Measurements from ENCODE around the gene ZNF48.
A peak's percentile ranks its signal among the peaks of the same experiment; 100 is the strongest.

ZNF48 gene

GRCh38 chr16:30407804-30408534 is 12.7 kb downstream of the ZNF48 start:
- no peak for DNase-seq (ENCODE audit: low read depth in 2 of 2)

GRCh38 chr16:30409125-30410060 is 14.2 kb downstream of the ZNF48 start:
- peak; percentile 79 to 84 for DNase-seq (ENCODE audit: low read depth in 2 of 2)

- no peak for DNase-seq (ENCODE audit: low read depth in 2 of 2)
These were observed 18.0 kb downstream of the ZNF48 start for GRCh38 chr16:30413112-30413806.

GRCh38 chr16:30414159-30414558 is 18.9 kb downstream of the ZNF48 start:
- DNase-seq (ENCODE audit: low read depth in 2 of 2): no peak

GRCh38 chr16:30416047-30416603 is 20.9 kb downstream of the ZNF48 start:
- DNase-seq (ENCODE audit: low read depth in 2 of 2): no peak

GRCh38 chr16:30416624-30417528 is 21.7 kb downstream of the ZNF48 start:
- no peak for DNase-seq (ENCODE audit: low read depth in 2 of 2)

- DNase-seq (ENCODE audit: low read depth in 2 of 2): peak; percentile 84 to 85
These were observed 22.5 kb downstream of the ZNF48 start for GRCh38 chr16:30417529-30418349.

GRCh38 chr16:30418350-30419181 is 23.3 kb downstream of the ZNF48 start:
- DNase-seq (ENCODE audit: low read depth in 2 of 2): no peak

GRCh38 chr16:30421010-30421409 is 25.8 kb downstream of the ZNF48 start:
- DNase-seq (ENCODE audit: low read depth in 2 of 2): no peak

GRCh38 chr16:30428055-30428454 is 32.8 kb downstream of the ZNF48 start:
- no peak for DNase-seq (ENCODE audit: low read depth in 2 of 2)

- DNase-seq (ENCODE audit: low read depth in 2 of 2): no peak
These were observed 34.1 kb downstream of the ZNF48 start for GRCh38 chr16:30429418-30429677.

GRCh38 chr16:30429678-30430427 is 34.6 kb downstream of the ZNF48 start, which contains the start of gene DCTPP1:
TSS of gene DCTPP1 (minus strand) at chr16:30430030. CDS start at chr16:30429980, 50 bp downstream.
- peak; percentile 93 to 95 for DNase-seq (ENCODE audit: low read depth in 2 of 2)

GRCh38 chr16:30430428-30430970 is 35.3 kb downstream of the ZNF48 start:
- no peak for DNase-seq (ENCODE audit: low read depth in 2 of 2)

- DNase-seq (ENCODE audit: low read depth in 2 of 2): peak; percentile 69 to 79
These were observed 39.6 kb downstream of the ZNF48 start for GRCh38 chr16:30434852-30435251.

GRCh38 chr16:30437511-30438046 is 42.4 kb downstream of the ZNF48 start:
- DNase-seq (ENCODE audit: low read depth in 2 of 2): no peak

GRCh38 chr16:30438835-30439234 is 43.6 kb downstream of the ZNF48 start:
- DNase-seq (ENCODE audit: low read depth in 2 of 2): no peak

GRCh38 chr16:30439720-30440348 is 44.6 kb downstream of the ZNF48 start:
- no peak for DNase-seq (ENCODE audit: low read depth in 2 of 2)
